ENCODE measurements around the gene ENAM. TPM values are rescaled to one million over a fixed set of nuclear protein-coding genes. Genes with fewer than 3 reads are reported as not detected.
A peak's percentile ranks its signal among the peaks of the same experiment; 100 is the strongest.
"Not testable (repeated sequence)": the region's sequence is repeated elsewhere in the genome, so short reads cannot be mapped to it uniquely, and the experiment has no call there.

ENAM gene
- total RNA-seq, 1 donor from 2014 or later, result 1.9 TPM

- DNase-seq, result no peak
- intact Hi-C loops (cut with micrococcal nuclease), result no loop called here
- no peak for ATAC-seq
Measured at GRCh38 chr4:70624226-70624793, 4.2 kb upstream of the ENAM start.

- intact Hi-C loops (cut with micrococcal nuclease), result no loop called here
Measured at GRCh38 chr4:70627620-70628019, 924 bp upstream of the ENAM start.

DNA sequence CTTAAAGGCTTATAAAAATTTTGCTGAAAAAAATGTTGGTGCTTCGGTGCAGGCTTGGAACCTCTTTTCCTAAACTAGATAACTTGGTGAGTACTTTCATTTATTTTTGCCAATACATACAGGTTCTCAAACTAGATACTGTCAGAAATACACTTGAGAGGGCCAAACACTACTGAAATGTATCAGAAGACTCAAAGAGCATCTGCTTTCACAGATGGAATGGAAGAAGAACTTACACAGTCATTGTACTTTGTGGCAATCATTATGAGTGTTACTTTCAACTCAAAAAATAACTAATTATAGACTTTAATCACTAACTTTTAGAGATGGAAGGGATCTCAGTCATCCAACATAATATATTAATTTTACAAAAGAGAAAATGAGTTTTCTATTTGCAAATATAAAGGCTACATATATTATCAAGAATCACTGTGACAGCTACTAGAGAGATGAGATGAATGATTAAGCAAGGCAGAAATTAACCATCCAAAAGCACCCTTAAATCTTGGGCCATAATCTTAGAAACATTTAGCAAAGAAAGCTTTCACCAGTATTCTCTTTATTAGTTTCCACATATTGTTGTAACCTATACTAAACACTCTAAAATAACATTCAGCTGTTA lies 1.0 kb downstream of the ENAM start:
- no peak for ATAC-seq
- intact Hi-C loops (cut with micrococcal nuclease), result no loop called here
- DNase-seq, result no peak

More at GRCh38 chr4:70627620-70628019, 924 bp upstream of the ENAM start:
- DNase-seq, result no peak
- no peak for ATAC-seq

DNA sequence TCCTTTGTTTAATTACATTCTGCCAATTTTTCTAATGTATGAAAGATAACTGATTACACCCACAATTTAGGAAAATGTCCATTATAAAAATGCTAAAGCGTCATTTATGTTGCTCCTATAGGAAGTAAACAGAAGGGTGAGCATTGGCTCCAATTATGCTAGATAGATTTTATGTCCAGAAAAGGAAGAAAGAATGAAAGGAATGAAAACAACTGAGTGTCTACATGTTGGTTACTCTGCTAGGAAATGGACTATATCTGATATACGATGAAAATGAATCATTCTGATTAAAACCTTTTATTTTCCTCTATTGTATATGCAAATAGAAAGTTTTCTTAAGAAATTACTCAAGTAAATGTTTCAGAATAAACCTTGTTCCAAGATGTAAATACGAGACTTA lies 1.6 kb downstream of the ENAM start:
- intact Hi-C loops (cut with micrococcal nuclease), result no loop called here
- ATAC-seq (no peak), DNase-seq (no peak)

DNA sequence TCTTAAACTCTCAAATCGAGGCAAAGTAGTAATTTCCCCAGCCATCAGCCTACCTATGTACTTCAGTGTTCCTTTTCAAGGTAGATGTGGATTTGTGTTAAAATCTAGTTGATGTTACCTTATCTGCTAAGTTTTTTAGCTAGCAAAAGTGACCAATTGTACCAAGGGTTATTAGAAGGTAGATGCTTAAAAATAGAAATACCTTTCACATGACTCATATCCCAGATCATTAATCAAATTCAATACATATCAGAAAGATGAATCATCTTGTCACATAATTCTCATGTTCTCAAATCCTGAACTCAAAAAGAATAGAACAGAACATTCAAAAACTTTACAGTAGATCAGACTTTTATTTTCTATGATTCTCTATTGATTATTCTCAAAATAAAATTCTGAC lies 3.5 kb downstream of the ENAM start:
- DNase-seq (no peak), ATAC-seq (no peak)
- intact Hi-C loops (cut with micrococcal nuclease), result no loop called here

DNA sequence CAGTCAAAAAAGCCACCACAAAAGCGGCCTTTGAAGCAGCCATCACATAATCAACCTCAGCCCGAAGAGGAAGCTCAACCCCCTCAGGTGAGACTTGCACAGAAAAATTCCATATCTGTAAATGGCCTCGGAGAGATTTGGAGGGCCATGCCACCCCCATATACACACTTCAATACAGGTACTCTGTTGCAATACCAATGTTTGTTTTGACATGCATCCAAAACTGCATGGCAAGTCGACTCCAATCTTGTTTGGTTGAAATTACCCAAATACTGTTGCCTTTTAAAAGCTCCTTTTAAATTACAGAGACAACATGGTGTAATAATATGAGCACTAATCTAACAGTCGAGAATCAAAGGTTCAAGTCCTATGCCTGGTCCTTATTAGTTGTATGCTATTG lies 5.9 kb downstream of the ENAM start:
- intact Hi-C loops (cut with micrococcal nuclease), result no loop called here
- no peak for DNase-seq
- ATAC-seq, result no peak

- peak; percentile 86 for ATAC-seq
- intact Hi-C loops (cut with micrococcal nuclease), result no loop called here
- DNase-seq, result no peak
Measured at GRCh38 chr4:70637239-70637913, 8.8 kb downstream of the ENAM start.

DNA sequence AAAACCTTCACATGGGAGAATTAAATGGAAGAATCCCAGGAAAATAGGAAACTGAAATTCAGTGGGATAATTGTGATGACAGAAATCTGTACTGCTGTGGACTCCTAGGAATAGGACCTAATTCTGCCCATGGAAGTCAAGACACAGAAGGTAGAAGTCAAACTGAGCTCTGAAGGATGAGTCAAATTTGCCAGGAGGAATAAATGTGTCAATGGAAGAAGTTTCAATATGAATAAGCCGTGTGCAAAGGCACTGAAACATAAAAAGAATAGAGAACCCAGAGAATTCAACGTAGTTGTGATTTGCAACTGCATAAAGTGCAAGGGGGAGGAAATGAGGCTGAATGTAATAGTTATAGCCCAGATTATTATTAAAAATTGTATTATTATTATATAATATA lies 11.6 kb downstream of the ENAM start:
- intact Hi-C loops (cut with micrococcal nuclease), result no loop called here
- ATAC-seq (no peak), DNase-seq (no peak)

- DNase-seq; intact Hi-C loops (cut with micrococcal nuclease); ATAC-seq: not testable (repeated sequence)
Measured at GRCh38 chr4:70650741-70651140, 22.2 kb downstream of the ENAM start.

GRCh38 chr4:70651864-70652506 lies 23.4 kb downstream of the ENAM start:
- no peak for DNase-seq
- peak; percentile 44 for ATAC-seq
- intact Hi-C loops (cut with micrococcal nuclease), result no loop called here

- DNase-seq, result no peak
- ATAC-seq, result no peak
- intact Hi-C loops (cut with micrococcal nuclease), result no loop called here
Measured at GRCh38 chr4:70654605-70655011, 26.1 kb downstream of the ENAM start.

DNA sequence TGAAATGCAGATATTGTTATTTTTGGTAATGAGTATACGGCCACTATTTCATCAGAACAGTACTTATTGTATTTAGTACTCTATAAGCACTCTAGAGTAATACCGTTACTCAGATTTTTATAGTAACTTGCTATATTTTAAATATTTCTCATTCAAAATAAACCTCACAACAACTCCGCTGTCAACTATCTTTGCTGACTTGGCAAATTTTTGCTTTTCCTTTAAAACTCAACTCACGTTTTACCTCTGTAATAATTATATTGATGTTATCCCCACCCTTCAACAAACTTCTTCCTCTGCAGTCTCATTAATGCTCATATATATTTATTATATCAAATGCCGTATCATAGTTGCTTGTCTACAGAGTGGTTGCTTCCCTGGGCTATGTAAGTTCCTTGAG lies 28.8 kb downstream of the ENAM start:
- ATAC-seq, result no peak
- DNase-seq, result no peak
- intact Hi-C loops (cut with micrococcal nuclease), result no loop called here

DNA sequence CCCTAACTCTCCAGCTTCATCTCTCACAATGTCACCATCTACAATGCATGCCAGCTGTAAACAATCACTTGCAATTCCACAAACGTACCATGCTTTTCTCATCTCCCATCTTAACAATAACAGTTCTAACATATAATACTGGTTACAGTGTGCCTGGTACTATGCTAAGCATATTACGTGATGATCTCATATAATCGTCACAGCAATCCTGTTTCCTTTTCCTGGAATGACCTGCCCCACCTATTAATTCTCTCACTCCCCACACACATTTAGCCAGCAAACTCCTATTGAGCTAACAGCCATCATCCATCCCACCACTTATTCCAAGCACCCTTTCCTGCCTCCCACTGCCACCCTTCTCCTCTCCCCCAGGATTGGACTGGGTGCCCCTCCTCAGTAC lies 29.9 kb downstream of the ENAM start:
- intact Hi-C loops (cut with micrococcal nuclease), result no loop called here
- ATAC-seq (no peak), DNase-seq (no peak)

DNA sequence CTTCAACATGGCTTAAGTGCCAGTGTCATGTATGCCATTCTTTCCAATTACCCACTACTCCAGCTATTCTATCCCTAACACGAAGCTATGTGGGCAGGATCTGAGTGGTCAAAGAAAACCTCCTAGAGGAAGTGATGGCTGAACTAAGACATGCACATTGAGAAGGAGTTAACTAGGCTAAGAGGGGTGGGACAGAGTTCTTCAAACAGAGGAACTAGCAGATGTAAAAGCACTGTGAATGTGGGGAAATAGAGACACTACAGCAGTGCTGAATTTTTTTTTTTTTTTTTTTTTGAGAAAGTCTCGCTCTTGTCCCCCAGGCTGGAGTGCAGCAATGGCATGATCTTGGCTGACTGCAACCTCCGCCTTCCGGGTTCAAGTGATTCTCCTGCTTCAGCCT lies 31.6 kb downstream of the ENAM start:
- no peak for DNase-seq
- intact Hi-C loops (cut with micrococcal nuclease), result no loop called here
- no peak for ATAC-seq

DNA sequence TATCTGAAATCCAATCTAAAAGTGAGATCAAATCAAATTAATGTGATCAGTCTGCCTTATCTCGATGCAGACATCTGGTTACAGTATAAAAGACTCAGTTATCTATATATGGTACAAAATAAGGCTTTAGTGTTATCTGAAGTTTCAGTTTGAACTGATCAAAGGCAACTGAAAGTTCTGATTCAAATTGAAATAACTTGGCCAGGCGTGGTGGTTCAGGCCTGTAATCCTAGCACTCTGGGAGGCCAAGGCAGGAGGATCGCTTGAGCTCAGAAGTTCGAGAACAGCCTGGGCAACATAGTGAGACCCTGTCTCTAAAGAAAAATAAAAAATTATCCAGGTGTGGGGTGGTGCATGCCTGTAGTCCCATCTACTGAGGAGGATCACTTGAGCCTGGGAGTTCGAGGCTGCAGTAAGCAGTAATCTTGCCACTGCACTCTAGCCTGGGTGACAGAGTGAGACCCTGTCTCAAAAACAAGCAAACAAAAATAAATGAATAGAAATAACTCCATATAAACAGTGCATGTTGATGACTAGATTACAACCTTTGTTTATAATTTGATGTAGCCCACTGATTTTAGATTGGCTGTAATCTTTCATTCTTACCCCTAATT lies 32.9 kb downstream of the ENAM start:
- DNase-seq; intact Hi-C loops (cut with micrococcal nuclease); ATAC-seq: not testable (repeated sequence)

DNA sequence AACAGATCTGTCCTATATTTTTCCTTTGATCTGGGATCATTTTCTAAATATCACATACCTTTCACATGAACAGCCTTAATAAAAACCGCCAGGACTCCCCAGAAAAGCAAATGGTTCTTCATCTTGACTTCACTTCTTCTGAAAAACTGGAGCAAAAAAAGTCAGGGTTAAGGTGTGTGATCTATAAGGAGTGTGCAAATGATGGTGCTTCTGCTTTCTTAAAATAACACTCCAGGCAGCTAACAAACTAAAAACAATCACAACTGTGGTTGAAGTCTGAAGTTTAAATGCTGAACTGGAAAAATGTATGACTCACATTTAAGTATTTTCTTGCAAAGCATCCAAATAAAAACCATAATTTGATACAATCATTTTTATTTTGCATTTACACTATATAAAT lies 37.8 kb downstream of the ENAM start, which contains the start of gene JCHAIN:
Gene JCHAIN, minus strand, starts transcription at position 140 of the 400 bp plus-strand sequence. Its CDS starts 18 bp downstream, at position 122.
- intact Hi-C loops (cut with micrococcal nuclease), result no loop called here
- DNase-seq (no peak), ATAC-seq (no peak)

- peak; percentile 43 for ATAC-seq
- no peak for DNase-seq
- intact Hi-C loops (cut with micrococcal nuclease), result no loop called here
Measured at GRCh38 chr4:70667740-70668535, 39.4 kb downstream of the ENAM start.

GRCh38 chr4:70670332-70671014 lies 41.9 kb downstream of the ENAM start:
- intact Hi-C loops (cut with micrococcal nuclease), result no loop called here
- DNase-seq (no peak), ATAC-seq (no peak)
